ENCODE data around the gene IL22RA2. TPM values are rescaled to one million over a fixed set of nuclear protein-coding genes. Genes with fewer than 3 reads are reported as not detected.

Gene IL22RA2
- total and polyA plus RNA-seq, 11 donors = 0.03 to 0.21 TPM; not detected in 9

GRCh38 chr6:137188855-137189254 is 15.4 kb upstream of the IL22RA2 start:
- peaks cover 0 to 60% (median 18%) of the 10 kb centered on the region in 12 donors for H3K9me3 ChIP-seq
- H3K36me3 ChIP-seq = no peaks in the 10 kb centered on the region
- no peak for ATAC-seq

GRCh38 chr6:137185290-137185689 is 11.8 kb upstream of the IL22RA2 start:
- Histone ChIP-seq H3K27ac (no peak overlapping the region), H3K27me3 (no peaks in the 10 kb centered on the region), H3K4me1 (no peaks in the 10 kb centered on the region), H3K9me3 (peaks cover 0 to 90% (median 41%) of the 10 kb centered on the region in 12 donors), H3K4me3 (no peak overlapping the region), H3K36me3 (peaks cover 0 to 6% (median 0%) of the 10 kb centered on the region in 9 donors)
- 82 to 87% (median 84%) methylated on average over 3 of the region's 3 CpGs for WGBS, 4 donors
- intact Hi-C loops (cut with DNase I) = no loop called here
- DNase-seq (no peak), ATAC-seq (no peak)
- no peak for TF ChIP-seq POLR2A (IDR thresholded peaks at IDR 0.05)
- TF ChIP-seq CTCF (IDR thresholded peaks at IDR 0.05) = no peak

More at GRCh38 chr6:137188855-137189254, 15.4 kb upstream of the IL22RA2 start:
- TF ChIP-seq POLR2A (IDR thresholded peaks at IDR 0.05) (no peak), CTCF (IDR thresholded peaks at IDR 0.05) (no peak)
- Histone ChIP-seq H3K4me3 (no peak overlapping the region), H3K27me3 (no peaks in the 10 kb centered on the region), H3K27ac (no peak overlapping the region), H3K4me1 (peaks cover 0 to 26% (median 18%) of the 10 kb centered on the region in 12 donors)
- DNase-seq = no peak
- intact Hi-C loops (cut with DNase I) = no loop called here
- 86 to 88% (median 88%) methylated on average over 5 of the region's 5 CpGs for WGBS, 4 donors

GRCh38 chr6:137182654-137183073 is 9.2 kb upstream of the IL22RA2 start:
- no peak for DNase-seq
- Histone ChIP-seq H3K9me3 (peaks cover 0 to 64% (median 32%) of the 10 kb centered on the region in 12 donors), H3K27me3 (no peaks in the 10 kb centered on the region), H3K27ac (no peak overlapping the region), H3K4me3 (no peak overlapping the region), H3K4me1 (no peaks in the 10 kb centered on the region), H3K36me3 (peaks cover 0 to 6% (median 0%) of the 10 kb centered on the region in 9 donors)
- intact Hi-C loops (cut with DNase I) = no loop called here
- no peak for TF ChIP-seq POLR2A (IDR thresholded peaks at IDR 0.05)
- no peak for TF ChIP-seq CTCF (IDR thresholded peaks at IDR 0.05)
- no peak for ATAC-seq

- H3K4me3 ChIP-seq = no peak overlapping the region
- peaks cover 0 to 6% (median 0%) of the 10 kb centered on the region in 9 donors for H3K36me3 ChIP-seq
- no peak for ATAC-seq
- H3K27ac ChIP-seq = no peak overlapping the region
- H3K4me1 ChIP-seq = no peaks in the 10 kb centered on the region
- no peaks in the 10 kb centered on the region for H3K27me3 ChIP-seq
- H3K9me3 ChIP-seq = peaks cover 0 to 58% (median 32%) of the 10 kb centered on the region in 12 donors
- no peak for DNase-seq
- WGBS, 4 donors = 83 to 84% (median 84%) methylated on average over 3 of the region's 3 CpGs
- intact Hi-C loops (cut with DNase I) = no loop called here
- no peak for TF ChIP-seq CTCF (IDR thresholded peaks at IDR 0.05)
- TF ChIP-seq POLR2A (IDR thresholded peaks at IDR 0.05) = no peak
Observed at GRCh38 chr6:137181891-137182653, 8.6 kb upstream of the IL22RA2 start.
